Limb (tissue), 2 donors: ENCODE data around the gene MRAS.
A peak's percentile ranks its signal among the peaks of the same experiment; 100 is the strongest.

Source experiments
- DNase-seq, 2 donors: peaks; one replicate each; pipeline ENCODE4 v3.0.0-alpha.2; 2016; ENCODE audit errors: extremely low spot score in 2 of 2

The MRAS gene

DNA sequence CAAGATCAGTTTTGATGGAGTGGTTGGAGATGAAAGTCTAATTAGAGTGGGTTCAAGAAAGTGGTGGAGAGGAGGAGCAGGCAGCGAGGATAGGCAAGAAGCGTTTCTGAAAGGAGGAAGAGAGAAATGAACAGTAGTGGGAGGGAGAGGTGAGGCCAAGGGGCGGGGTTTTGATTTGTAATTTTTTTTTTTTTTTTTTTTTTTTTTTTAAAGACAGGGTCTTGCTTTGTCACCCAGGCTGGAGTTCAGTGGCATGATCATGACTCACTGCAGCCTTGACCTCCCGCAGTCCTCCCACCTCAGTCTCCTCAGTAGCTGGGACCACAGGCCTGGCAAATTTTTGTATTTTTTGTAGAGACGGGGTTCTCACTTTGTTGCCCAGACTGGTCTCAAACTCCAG is 36.6 kb downstream of the MRAS start:
- DNase-seq: no peak

DNA sequence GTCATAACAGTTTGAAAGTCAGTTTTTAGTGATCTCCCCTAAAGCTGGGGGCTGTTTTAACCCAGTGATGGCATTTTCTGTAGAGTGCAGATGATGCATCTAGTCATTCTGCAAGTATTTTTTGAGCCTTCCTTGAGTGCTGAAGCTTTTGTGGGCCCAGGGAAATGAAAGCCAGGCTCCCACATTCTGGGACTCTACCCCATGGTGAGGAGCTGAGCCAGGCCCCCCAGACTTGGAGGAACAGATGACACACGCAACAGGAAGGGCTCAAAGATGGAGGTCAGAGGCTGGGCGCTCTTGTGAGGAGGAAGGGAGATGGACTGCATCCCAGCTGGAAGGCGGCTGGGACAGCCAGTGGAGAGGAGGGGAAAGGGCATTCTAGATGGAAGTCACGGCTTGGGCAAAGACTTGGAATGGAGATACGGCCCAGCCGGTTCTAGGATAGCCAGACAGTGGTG is 40.8 kb downstream of the MRAS start:
- DNase-seq: no peak

DNA sequence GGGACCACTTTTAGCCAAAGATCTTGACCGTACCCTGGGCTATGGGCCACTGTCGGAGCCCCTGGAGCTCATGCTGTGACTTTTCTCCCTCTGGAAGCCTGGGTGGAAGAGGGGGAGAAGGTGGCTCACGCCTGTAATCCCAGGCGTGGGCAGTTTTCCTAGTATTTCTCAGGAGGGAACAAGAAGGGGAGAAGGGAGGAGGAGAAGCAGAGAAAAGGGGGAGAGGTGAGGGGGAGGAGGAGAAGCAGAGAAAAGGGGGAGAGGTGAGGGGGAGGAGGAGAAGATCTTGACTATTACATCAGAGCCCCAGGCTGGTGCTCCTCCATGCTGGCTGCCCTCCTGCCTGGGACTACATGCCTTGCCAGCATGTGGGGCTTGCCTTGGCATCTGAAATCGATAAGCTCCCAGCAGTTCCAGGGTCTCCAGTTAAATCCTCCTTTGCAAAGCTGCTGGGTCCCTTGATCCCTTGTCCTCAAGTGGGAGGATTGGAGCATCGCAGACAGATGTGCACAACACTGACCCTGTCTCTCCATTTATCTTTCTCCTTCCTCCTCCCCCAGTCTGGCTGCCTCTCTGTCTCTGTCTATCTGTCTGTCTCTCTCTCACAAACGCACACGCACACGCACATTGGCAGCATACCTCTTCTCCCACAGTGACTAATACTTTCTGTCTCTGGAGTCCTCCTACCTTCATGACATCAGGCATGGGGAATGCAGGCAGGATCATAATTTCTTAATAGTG is 41.6 kb downstream of the MRAS start:
- no peak for DNase-seq

DNA sequence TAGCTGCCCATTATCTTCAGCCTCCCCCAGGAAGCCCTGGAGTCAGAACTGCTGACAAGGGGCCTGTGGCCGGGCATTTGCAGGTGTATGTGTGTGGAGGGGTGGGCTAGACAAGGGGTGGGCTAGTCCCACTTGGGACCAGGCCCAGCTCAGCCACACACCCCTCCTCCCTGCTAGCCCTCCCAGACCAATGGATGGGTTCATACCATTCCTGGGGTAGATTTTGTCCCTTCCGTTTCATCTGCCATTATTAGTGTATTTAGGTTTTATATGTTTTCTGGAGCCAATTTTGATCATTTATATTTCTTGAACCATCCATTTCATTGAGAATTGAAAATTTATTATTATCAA is 42.2 kb downstream of the MRAS start:
- DNase-seq: no peak

DNA sequence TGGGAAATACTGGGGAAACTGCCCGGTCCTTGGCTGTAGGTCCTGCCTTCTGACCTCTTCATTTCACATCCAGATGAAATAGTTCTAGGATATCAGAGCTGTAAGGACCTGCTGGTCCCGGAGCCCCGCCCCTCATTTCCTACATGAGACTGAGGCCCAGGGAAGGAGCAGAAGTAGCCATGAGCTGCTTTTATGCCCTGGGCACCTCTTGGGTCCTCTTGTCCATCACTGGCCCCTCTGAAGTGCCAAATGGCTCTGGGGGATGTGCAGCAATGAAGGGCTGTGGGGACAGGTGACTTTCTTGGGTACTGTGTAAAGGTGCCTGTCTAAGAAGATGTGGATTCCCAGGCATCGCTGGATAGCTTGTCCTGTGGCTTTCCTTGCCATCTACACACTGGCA is 45.8 kb downstream of the MRAS start:
- no peak for DNase-seq

DNA sequence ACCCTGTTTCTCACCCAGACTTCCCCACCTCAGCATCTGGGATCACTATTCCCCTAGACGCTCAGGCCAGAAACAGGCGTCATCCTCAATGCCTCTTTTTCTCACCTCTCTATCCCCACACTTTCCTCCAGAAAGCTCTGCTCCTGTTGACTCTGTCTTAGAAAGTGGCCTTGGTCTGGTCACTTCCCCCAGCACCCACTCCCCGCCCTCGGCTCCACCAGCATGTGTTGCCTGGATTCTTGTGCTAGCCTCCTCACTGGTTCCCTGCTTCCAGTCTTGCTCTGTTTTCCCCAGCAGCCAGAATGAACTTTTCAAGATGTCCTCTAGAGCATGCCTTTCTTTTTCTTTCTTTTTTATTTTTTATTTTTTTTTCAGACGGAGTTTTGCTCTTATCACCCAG is 46.3 kb downstream of the MRAS start:
- DNase-seq: no peak

DNA sequence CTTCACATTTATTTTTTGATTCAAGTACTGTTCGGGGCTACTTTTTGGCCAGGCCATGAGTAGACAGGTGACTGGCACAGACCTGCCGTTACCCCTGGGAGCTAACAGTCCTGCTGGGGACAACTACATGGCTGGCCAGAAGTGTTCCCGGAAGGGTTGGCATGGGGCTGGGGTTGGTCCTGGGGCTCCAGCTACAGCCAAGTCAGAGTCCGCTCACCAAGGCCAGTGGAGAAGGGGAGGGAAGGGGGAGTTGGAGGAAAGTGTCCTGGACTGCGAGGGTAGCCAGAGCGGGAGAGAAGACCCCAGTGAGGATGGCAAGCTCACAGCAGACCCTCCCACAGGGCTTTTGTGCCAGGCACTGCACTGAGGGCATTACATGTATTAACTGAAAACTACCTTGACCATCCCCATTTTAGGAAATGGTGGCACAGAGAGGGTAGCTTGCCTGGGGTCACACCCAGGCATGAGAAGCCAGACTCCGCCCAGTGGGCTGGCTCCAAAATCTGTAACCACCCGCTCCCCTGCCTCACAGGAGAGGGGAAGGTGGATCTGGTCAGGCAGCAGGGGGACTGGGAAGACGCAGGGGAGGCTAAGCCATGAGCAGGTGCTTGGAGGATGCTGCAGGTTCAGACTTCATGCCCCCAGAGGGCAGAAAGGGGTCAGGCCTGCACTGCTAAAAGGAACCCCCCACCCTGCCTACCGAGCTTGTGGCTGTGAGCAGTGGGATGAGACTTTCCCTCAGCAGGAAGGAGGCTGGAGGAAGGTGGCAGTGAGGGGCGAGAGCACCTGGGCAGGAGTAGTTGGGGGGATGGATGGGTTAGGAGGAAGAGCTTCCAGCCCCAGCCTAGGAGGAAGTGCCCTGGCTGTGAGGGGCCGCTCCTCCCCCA is 47.7 kb downstream of the MRAS start:
- no peak for DNase-seq

DNA sequence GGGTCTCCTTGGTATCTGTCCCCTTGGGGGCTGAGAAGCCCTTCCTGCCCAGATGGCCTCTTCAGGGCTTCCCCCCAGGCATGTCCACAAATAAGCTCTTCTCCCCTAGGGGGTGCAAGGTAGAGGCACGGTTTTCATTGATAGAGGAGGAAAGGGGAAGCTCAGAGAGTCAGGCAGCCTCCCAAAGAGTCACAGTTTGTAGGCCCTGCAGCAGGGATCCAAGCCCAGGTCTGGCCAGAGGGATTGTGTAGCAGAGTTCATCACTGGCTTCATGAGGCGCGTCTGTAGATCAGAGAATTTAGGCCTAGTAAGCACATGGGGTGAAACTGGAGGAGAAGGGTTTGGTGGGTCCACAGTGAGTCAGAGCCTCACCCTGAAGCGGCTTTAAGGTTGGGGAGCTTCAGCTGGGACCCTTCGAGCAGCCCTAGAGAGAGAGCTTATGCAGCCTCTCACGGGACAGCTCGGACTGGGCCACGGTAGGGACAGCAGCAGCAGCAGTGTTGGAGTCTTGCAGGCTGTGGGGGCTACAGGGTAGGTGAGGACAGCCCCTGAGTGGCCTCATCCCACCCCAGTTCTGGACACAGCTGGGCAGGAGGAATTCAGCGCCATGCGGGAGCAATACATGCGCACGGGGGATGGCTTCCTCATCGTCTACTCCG is 48.5 kb downstream of the MRAS start:
- peak in 1 of 2 donors; percentile 11 for DNase-seq

DNA sequence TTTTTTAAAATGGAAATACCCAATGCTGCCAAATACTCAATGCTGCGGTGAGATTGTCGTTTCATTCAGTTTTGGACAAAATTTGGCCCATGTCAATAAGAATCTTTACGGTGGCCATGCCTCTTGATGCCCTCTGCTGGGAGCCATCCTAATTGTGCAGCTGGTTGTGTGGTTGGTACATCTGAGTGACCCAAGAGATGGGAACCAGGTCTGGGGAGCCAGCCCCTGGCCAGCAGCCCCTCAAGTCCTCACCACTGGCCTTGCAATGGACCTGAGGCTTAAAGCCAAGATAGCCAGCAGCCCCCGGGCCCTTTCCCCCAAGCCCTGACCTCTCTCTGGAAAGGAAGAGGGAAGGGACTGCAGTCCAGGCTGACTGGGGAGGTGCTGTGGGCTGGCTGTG is 49.6 kb downstream of the MRAS start:
- DNase-seq: peak in 1 of 2 donors; percentile 12

DNA sequence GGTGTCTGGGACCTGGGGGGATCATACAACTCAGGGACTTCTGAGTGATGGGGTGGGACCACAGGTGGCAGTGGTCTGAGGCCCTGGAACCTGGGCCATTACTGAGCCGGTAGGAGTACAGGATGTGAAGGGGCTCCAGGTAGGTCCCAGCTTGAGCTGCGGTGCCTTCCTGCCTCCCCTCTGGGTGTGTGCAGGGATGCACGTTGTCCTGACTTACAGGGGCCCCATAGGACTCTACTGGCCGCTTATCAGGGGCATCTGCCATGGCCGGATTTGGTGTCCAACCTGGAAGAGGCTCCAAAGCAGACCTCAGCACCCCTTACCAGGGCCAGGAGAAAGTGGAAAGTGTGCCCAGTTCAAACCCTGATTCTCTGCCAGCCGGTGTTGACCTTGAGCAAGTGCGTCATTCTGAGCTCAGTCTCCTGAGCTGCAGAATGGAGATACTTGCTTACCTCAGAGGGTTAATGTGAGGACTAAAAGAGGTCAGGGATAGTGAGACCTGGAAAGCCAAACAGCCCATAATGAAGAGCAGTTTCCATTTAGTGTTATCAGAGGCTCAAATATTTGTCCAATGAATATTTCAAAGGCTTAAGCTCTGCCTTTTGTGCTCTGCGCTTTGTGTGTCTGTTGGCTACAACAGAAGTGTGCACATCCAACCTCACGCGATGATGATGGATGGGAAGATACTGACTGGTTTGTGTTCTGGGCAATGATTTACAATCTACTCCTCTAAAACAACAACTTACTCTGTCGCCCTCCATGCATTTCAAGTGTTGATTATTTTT is 50.6 kb downstream of the MRAS start:
- DNase-seq: peak in 1 of 2 donors; percentile 6

DNA sequence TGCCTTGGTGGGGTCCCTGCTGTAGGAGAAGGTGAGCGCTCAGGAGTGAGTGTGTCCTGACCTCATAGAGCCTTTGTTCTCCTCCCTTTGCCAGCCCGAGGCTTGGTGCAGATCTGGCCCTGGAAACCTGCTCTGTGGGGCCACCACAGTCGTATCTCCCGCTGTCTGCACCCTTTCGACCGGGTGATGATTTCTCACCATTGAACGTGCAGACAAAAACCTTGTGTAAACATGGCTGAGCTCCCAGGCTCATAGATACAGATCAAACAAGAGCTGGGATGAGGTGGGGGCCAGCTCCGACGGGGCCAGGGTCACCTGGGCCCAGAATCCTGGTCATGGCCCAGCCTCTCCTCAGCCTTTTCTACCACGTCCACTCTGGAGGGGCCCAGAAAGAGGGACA is 51.4 kb downstream of the MRAS start:
- DNase-seq: peak in 1 of 2 donors; percentile 13

DNA sequence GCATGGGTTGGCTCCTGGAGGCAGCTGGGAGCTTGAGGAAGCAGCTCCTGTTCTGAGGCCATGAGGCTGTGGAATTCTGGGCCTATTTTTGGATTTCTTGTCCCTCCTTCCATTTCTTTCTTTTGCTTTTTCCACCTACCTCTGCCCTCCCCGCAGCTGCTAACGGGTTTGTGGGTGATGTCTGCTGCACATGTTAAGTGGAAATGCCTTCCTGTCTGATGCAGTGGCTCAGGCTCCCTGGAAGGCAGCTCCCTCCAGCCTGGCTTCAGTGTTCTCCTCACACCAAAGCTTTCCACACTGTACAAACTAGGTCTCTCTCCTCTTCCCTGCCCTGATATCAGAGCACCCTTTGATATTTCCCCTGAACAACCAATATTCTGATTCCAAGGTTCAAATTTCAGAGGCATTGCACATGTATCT is 52.3 kb downstream of the MRAS start:
- DNase-seq: no peak

DNA sequence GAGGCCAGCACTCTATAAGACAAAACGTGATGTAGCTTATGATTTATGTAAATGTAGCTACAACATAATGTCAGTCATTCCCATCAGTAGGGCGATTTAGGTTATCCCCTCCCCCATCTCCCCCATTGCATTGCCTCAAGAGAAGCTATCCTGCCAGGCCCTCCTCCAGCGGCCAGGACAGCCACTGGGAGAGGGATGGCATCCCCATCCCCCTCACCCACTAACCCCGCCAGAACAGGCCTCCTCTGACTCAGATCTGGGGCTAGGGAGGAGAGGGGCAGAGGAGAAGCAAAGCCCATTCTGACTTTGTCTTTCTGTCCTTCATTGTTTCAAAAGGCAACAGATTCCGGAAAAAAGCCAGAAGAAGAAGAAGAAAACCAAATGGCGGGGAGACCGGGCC is 53.5 kb downstream of the MRAS start:
- DNase-seq: no peak

DNA sequence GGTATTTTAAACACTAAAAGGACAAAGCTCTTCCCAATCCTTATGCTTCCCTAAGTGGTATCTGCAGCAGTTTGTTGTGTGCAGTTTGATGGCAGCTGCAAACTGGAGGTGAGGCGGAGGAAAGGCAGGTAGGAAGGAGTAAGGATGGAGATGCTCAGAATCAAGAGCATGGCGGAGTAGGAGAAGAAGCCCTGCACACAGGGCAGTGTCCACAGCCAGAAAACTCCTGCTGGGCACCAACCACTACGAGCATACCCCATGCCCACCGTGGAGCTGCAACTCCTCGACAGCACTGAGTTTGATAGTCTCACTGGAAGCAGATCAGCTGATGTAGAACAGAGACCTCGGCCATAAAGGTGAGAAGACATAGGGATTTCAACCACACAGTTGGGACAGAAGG is 55.7 kb downstream of the MRAS start:
- DNase-seq: peak in 1 of 2 donors; percentile 3

DNA sequence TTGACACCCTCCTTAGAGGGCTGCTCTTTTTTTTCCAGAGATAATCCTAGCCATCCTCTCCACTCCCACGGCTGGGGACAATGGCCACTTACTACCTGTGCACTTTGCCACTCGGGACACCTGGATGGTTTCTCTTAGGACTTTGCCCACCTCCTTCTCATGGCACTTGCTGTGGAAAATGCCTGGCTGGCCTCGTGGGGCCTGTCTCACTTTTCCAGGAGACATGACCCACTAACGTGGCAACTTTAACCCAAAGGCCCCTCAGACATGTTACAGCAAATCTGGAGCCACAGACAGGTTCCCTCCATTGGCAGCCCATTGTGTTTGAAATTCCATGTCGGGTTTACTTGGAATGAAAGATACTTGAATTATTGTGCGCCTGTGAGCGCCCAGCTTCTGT is 56.6 kb downstream of the MRAS start:
- DNase-seq: peak in 1 of 2 donors; percentile 3

DNA sequence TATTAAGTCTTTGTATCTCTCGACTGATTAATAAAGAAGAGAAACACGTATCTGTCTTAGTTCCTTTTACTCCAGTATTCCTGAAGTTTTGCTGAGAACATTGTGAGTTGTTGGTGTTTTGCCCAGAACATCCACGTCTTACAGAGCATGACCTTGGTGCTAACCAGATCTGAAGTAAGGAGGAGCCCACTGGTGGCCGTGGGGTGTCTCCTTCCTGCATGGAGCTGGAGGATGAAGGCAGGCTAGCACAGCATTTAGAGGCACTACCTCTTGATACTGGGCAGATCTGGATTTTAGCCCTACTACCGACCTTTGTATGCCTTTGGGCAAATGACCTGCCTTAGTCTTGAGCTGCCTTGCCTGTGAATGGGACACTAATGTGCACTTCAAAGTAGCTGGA is 57.1 kb downstream of the MRAS start:
- DNase-seq: no peak

DNA sequence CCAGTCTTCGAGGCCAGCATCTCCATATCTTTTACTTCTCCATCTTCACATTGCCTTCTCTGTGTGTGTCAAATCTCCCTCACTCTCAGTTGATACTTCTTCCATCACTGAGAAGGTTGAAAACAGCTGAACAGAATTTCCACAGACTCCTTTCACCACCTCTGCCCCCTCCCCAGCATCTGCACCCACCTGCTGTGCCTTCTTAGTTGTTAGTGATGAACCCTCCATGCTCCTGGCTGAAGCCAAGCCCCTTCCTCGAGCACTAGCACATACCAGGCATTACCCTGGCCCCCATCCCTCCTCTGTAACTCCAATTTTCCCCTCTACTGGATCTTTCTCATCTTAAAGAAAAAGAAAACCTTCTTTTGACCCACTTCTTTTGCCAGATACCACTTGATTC is 58.2 kb downstream of the MRAS start:
- no peak for DNase-seq

DNA sequence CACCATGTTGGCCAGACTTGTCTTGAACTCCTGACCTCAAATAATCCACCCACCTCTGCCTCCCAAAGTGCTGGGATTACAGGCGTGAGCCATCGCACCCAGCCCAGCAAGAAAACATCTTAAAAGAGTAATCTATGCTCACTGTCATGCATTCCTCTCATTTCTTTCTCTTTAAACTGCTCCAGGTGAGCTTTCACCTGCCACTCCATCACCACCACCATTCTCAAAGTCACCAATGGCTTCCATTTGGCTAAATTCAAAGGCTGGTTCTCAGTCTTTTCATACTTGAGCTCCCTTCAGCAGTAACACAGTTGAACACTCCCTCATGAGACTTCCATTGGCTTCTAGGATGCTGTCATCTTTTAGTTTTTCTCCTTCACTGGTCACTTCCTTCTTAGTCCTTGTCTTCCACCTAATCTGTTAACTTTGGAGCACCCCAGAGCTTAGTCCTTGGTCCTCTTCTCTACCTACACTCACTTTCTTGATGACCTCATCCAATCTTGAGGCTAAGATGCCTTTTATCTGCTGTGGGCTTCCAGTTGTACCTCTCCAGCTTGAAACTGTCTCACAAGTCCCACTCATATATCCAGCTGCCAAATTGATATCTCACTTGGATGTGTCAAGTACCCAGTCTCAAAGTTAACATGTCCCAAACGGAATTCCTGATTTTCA is 59.0 kb downstream of the MRAS start:
- DNase-seq: no peak

DNA sequence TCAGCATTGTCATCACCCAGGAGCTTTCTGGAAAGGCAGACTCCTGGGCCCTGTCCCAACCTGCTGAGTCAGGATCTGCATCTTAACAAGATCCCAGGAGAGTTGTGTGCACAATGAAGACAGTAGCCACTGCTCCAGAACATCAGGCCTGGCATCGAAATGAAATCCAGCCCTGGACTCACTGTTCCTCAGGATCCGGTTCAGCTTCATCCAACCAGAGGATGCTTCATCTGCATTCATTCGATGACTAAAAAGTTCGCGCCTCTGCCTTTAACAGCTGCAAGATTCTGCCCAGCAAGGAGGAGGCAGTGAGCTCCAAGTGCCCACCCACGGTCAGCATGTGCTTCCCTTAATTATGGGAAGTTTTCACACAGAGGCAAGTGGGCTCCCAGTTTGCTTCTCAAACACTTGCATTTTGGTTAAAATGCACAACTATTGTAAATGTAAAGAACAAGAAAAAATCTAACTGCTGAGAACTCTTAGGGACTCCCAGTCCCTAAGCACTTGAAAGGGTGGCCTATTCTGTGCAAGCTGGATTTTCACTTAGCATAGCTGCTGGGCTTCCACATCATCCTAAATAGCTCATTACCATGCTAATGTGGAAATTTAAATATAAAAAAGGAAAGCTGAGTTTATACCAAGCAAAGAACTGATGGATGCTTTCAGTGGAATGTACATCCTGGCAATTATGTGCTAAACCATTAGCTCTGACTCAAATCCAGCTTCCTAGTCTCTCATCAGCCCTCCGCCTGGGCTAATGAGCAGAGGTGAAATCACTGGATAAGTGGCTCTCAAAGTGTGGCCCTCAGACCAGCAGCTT is 60.6 kb downstream of the MRAS start:
- DNase-seq: peak in 1 of 2 donors; percentile 17
